GM23338 (cell line): ENCODE data around the gene PSMG2. TPM values are rescaled to one million over a fixed set of nuclear protein-coding genes. Genes with fewer than 3 reads are reported as not detected.

Source experiments
- ATAC-seq: fragments of 200-7000 bp; cut with Tn5 transposase; 3 replicates; pipeline ENCODE4 v1.9.1; 2020
- DNase-seq: peaks from one replicate; pipeline ENCODE4 v3.0.0-alpha.2; 2015; ENCODE audit warnings: low spot score
- H2AFZ ChIP-seq: fragments of 200-600 bp; sonication (generic); 2 replicates; pipeline ENCODE4 v1.8.0; 2016; ENCODE audit warnings: antibody characterized with exemption, mild to moderate bottlenecking, moderate library complexity
- H3F3A ChIP-seq: fragments of 200-600 bp; sonication (generic); replicated peaks from 2 replicates; pipeline ENCODE4 v1.8.0; 2017; ENCODE audit warnings: antibody characterized with exemption, mixed run types, low read depth
- H3K27ac ChIP-seq: fragments of 200-600 bp; sonication (generic); 2 replicates; pipeline ENCODE4 v1.6.1; 2016; ENCODE audit warnings: low read depth
- H3K27me3 ChIP-seq: fragments of 200-600 bp; sonication (generic); 2 replicates; pipeline ENCODE4 v1.8.0; 2016; ENCODE audit warnings: mild to moderate bottlenecking, mixed run types, moderate library complexity; ENCODE audit not compliant: insufficient read depth
- H3K36me3 ChIP-seq: fragments of 200-600 bp; sonication (generic); 2 replicates; pipeline ENCODE4 v1.8.0; 2016; ENCODE audit warnings: mild to moderate bottlenecking; ENCODE audit not compliant: insufficient read depth
- H3K4me1 ChIP-seq: fragments of 200-600 bp; sonication (generic); 2 replicates; pipeline ENCODE4 v1.8.0; 2016; ENCODE audit warnings: mild to moderate bottlenecking, moderate library complexity; ENCODE audit not compliant: insufficient read depth
- H3K4me2 ChIP-seq: fragments of 200-600 bp; sonication (generic); 2 replicates; pipeline ENCODE4 v1.7.1; 2017; ENCODE audit warnings: mixed run types
- H3K4me3 ChIP-seq: fragments of 200-600 bp; sonication (generic); 2 replicates; pipeline ENCODE4 v1.6.1; 2016; ENCODE audit warnings: mixed run types
- H3K79me2 ChIP-seq: fragments of 200-600 bp; sonication (generic); replicated peaks from 2 replicates; pipeline ENCODE4 v1.8.0; 2017; ENCODE audit warnings: mild to moderate bottlenecking; ENCODE audit not compliant: insufficient read depth
- H3K9me2 ChIP-seq: fragments of 200-600 bp; sonication (generic); 2 replicates; pipeline ENCODE4 v1.8.0; 2017; ENCODE audit not compliant: insufficient read depth
- H4K20me1 ChIP-seq: fragments of 200-600 bp; sonication (generic); replicated peaks from 2 replicates; pipeline ENCODE4 v1.8.0; 2017; ENCODE audit warnings: mild to moderate bottlenecking; ENCODE audit not compliant: insufficient read depth
- H3K27ac Mint-ChIP-seq: 2 replicates; pipeline ENCODE4 v1.8.0; 2020; ENCODE audit warnings: inconsistent platforms, mild to moderate bottlenecking, moderate library complexity, mixed read lengths
- H3K27me3 Mint-ChIP-seq: 3 replicates; pipeline ENCODE4 v1.8.0; 2022; ENCODE audit warnings: low read depth, mild to moderate bottlenecking, moderate library complexity, mixed read lengths, inconsistent platforms; ENCODE audit not compliant: insufficient read depth, poor library complexity
- H3K36me3 Mint-ChIP-seq: 3 replicates; pipeline ENCODE4 v1.8.0; 2021; ENCODE audit warnings: low read depth, mild to moderate bottlenecking, inconsistent platforms, moderate library complexity, mixed read lengths
- H3K4me1 Mint-ChIP-seq: 3 replicates; pipeline ENCODE4 v1.8.0; 2020; ENCODE audit warnings: mild to moderate bottlenecking, inconsistent platforms, mixed read lengths
- H3K4me3 Mint-ChIP-seq: 3 replicates; pipeline ENCODE4 v1.8.0; 2021; ENCODE audit warnings: moderate library complexity, mild to moderate bottlenecking, inconsistent platforms, mixed read lengths
- H3K9me3 Mint-ChIP-seq: 3 replicates; pipeline ENCODE4 v1.8.0; 2020; ENCODE audit warnings: moderate library complexity, mild to moderate bottlenecking, inconsistent platforms, mixed read lengths
- CREB1 ChIP-seq: fragments of 250-450 bp; sonication (Bioruptor Pico); IDR thresholded peaks from 2 replicates; pipeline ENCODE4 v1.5.0; 2020; ENCODE audit warnings: low read depth, mild to moderate bottlenecking, moderate library complexity
- EZH2 ChIP-seq: fragments of 200-600 bp; sonication (generic); IDR thresholded peaks from one replicate; pipeline ENCODE4 v1.8.0; 2017; ENCODE audit warnings: antibody characterized with exemption, mild to moderate bottlenecking, low read depth; ENCODE audit not compliant: unreplicated experiment
- EZH2phosphoT487 ChIP-seq: fragments of 200-600 bp; sonication (generic); IDR thresholded peaks from one replicate; pipeline ENCODE4 v1.8.1; 2018; ENCODE audit warnings: antibody characterized with exemption; ENCODE audit not compliant: unreplicated experiment
- JUNB ChIP-seq: IDR thresholded peaks from one replicate; pipeline ENCODE4 v1.6.1; 2016; ENCODE audit warnings: antibody characterized with exemption; ENCODE audit not compliant: unreplicated experiment
- NANOG ChIP-seq: IDR thresholded peaks from 2 replicates; pipeline ENCODE4 v1.6.1; 2016; ENCODE audit warnings: antibody characterized with exemption, borderline replicate concordance
- POLR2AphosphoS5 ChIP-seq: IDR thresholded peaks from 2 replicates; pipeline ENCODE4 v1.6.1; 2016; ENCODE audit warnings: antibody characterized with exemption, low read depth
- ZNF114 ChIP-seq: fragments of 250-450 bp; sonication (Bioruptor Pico); IDR thresholded peaks from 2 replicates; pipeline ENCODE4 v1.5.0; 2020; ENCODE audit warnings: mild to moderate bottlenecking, moderate library complexity
- ZNF331 ChIP-seq: fragments of 250-450 bp; sonication (Bioruptor Pico); IDR thresholded peaks from 2 replicates; pipeline ENCODE4 v1.5.0; 2020; ENCODE audit warnings: low read depth, mild to moderate bottlenecking, moderate library complexity
- polyA plus RNA-seq: library from polyadenylated mRNA; unstranded; fragments of >200 nt; fragmentation: Nextera tagmentation; extraction: Ambion mirVana; gene quantifications from 2 replicates; pipeline ENCODE4 v1.2.1, GENCODE V29; 2016
- total RNA-seq: library from RNA; depleted of rRNA; stranded (reverse); fragments of >200 nt; shearing (Covaris generic); gene quantifications from 2 replicates; pipeline ENCODE4 v1.2.3, GENCODE V29; 2014
- TF ChIP-seq, protein P1 (sequence below), 2 experiments: fragments of 200-600 bp in 1 of 2; sonication (generic) in 1 of 2; conservative IDR thresholded peaks; 2 replicates each; pipeline versions ENCODE4 v1.5.1 to v1.6.1; 2016 to 2017; ENCODE audit warnings: antibody characterized with exemption in 2 of 2, low read depth in 2 of 2, mild to moderate bottlenecking in 2 of 2, moderate library complexity in 1 of 2
- TF ChIP-seq, protein P2 (sequence below): IDR thresholded peaks from 2 replicates; pipeline ENCODE4 v1.6.1; 2016; ENCODE audit warnings: antibody characterized with exemption
- TF ChIP-seq, protein P3 (sequence below): IDR thresholded peaks from one replicate; pipeline ENCODE4 v1.6.1; 2018; ENCODE audit warnings: antibody characterized with exemption; ENCODE audit not compliant: unreplicated experiment

Gene PSMG2
- total and polyA plus RNA-seq, 2 experiments from 2014 or later = 87.8 to 151 TPM

DNA sequence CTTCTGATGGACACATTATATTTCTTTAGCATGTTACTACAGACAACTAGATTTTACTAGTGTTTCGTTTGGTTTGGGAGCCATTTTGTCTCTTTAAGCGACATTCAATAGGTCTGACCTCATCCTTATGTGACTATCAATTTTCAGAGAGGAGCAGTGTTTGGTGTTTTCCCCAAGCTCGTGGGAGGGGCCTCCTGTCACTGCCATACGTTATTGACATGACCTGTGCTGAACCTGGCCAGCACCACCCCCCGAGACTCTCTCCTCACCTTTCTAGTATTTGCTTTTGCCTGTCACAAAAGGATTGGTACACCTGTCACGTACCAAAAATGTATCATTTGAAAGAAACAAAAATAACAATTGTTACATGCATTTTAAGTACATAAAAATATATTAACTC, 69.3 kb downstream of the PSMG2 start:
- TF ChIP-seq JUNB (no peak), NANOG (no peak), POLR2AphosphoS5 (no peak), ZNF331 (CRISPR knock-in tag) (no peak), EZH2 (no peak), ZNF114 (no peak), EZH2phosphoT487 (no peak)
- TF ChIP-seq, protein P1, sequence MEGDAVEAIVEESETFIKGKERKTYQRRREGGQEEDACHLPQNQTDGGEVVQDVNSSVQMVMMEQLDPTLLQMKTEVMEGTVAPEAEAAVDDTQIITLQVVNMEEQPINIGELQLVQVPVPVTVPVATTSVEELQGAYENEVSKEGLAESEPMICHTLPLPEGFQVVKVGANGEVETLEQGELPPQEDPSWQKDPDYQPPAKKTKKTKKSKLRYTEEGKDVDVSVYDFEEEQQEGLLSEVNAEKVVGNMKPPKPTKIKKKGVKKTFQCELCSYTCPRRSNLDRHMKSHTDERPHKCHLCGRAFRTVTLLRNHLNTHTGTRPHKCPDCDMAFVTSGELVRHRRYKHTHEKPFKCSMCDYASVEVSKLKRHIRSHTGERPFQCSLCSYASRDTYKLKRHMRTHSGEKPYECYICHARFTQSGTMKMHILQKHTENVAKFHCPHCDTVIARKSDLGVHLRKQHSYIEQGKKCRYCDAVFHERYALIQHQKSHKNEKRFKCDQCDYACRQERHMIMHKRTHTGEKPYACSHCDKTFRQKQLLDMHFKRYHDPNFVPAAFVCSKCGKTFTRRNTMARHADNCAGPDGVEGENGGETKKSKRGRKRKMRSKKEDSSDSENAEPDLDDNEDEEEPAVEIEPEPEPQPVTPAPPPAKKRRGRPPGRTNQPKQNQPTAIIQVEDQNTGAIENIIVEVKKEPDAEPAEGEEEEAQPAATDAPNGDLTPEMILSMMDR (conservative IDR thresholded peaks at IDR 0.05; ENCODE audit: low read depth in 2 of 2) = no peak
- TF ChIP-seq, protein P2, sequence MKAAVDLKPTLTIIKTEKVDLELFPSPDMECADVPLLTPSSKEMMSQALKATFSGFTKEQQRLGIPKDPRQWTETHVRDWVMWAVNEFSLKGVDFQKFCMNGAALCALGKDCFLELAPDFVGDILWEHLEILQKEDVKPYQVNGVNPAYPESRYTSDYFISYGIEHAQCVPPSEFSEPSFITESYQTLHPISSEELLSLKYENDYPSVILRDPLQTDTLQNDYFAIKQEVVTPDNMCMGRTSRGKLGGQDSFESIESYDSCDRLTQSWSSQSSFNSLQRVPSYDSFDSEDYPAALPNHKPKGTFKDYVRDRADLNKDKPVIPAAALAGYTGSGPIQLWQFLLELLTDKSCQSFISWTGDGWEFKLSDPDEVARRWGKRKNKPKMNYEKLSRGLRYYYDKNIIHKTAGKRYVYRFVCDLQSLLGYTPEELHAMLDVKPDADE = no peak
- no peaks in the 10 kb centered on the region; the same call in 1 of the 2 replicates for H3K4me1 ChIP-seq

DNA sequence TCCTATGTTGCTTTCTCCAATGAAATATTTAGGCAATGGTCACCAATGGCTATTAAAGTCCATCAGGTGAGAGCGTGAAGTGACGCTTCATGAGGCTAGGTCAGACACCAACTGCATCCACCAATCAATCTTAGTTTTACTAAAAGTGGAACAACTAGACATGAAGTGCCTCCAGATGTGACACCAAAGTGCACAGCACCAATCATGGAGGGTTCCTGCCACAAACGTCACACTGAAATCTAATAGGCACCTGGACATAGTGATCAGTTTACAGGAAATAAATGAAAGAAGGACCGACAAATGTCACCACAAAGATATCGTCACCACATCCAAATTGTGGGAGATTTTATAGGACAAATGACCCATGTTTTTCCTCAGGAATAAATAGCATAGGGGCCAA, 70.5 kb downstream of the PSMG2 start:
- H3K27ac ChIP-seq = no peak overlapping the region
- no peak overlapping the region for H3K4me2 ChIP-seq
- Mint-ChIP-seq H3K4me1 (no peaks in the 10 kb centered on the region), H3K36me3 (peaks cover 4% of the 10 kb centered on the region; the same call in 2 of the 3 replicates), H3K9me3 (peaks cover 6% of the 10 kb centered on the region; the same call in 2 of the 3 replicates), H3K4me3 (no peak overlapping the region), H3K27ac (no peak overlapping the region), H3K27me3 (peaks cover 11% of the 10 kb centered on the region)
- H3K79me2 ChIP-seq = no peaks in the 10 kb centered on the region
- no peaks in the 10 kb centered on the region for H4K20me1 ChIP-seq
- DNase-seq (no peak), ATAC-seq (no peak)
- no peaks in the 10 kb centered on the region for H3F3A ChIP-seq
- H3K27me3 ChIP-seq = peaks cover 30% of the 10 kb centered on the region
- H2AFZ ChIP-seq = no peak overlapping the region
- H3K36me3 ChIP-seq = no peaks in the 10 kb centered on the region
- TF ChIP-seq POLR2AphosphoS5 (no peak), CREB1 (CRISPR knock-in tag) (no peak), ZNF331 (CRISPR knock-in tag) (no peak), EZH2phosphoT487 (no peak), NANOG (no peak), JUNB (no peak), ZNF114 (no peak)
- TF ChIP-seq, protein P1 (conservative IDR thresholded peaks at IDR 0.05; ENCODE audit: low read depth in 2 of 2) = no peak
- TF ChIP-seq, protein P3, sequence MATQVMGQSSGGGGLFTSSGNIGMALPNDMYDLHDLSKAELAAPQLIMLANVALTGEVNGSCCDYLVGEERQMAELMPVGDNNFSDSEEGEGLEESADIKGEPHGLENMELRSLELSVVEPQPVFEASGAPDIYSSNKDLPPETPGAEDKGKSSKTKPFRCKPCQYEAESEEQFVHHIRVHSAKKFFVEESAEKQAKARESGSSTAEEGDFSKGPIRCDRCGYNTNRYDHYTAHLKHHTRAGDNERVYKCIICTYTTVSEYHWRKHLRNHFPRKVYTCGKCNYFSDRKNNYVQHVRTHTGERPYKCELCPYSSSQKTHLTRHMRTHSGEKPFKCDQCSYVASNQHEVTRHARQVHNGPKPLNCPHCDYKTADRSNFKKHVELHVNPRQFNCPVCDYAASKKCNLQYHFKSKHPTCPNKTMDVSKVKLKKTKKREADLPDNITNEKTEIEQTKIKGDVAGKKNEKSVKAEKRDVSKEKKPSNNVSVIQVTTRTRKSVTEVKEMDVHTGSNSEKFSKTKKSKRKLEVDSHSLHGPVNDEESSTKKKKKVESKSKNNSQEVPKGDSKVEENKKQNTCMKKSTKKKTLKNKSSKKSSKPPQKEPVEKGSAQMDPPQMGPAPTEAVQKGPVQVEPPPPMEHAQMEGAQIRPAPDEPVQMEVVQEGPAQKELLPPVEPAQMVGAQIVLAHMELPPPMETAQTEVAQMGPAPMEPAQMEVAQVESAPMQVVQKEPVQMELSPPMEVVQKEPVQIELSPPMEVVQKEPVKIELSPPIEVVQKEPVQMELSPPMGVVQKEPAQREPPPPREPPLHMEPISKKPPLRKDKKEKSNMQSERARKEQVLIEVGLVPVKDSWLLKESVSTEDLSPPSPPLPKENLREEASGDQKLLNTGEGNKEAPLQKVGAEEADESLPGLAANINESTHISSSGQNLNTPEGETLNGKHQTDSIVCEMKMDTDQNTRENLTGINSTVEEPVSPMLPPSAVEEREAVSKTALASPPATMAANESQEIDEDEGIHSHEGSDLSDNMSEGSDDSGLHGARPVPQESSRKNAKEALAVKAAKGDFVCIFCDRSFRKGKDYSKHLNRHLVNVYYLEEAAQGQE = no peak
- TF ChIP-seq, protein P2 = no peak
- 0 out of 2 replicates have a peak, but pooled peaks cover 8% of the 10 kb centered on the region for H3K9me2 ChIP-seq
- H3K4me3 ChIP-seq = no peak overlapping the region
- H3K4me1 ChIP-seq = no peaks in the 10 kb centered on the region

More for the DNA sequence above, 69.3 kb downstream of the PSMG2 start:
- H3K27ac Mint-ChIP-seq = no peak overlapping the region
- peaks cover 6% of the 10 kb centered on the region; the same call in 2 of the 3 replicates for H3K9me3 Mint-ChIP-seq
- no peaks in the 10 kb centered on the region for H3K79me2 ChIP-seq
- H3K9me2 ChIP-seq = 0 out of 2 replicates have a peak, but pooled peaks cover 8% of the 10 kb centered on the region
- H3K4me3 ChIP-seq = no peak overlapping the region
- peaks cover 4% of the 10 kb centered on the region for H3K27me3 Mint-ChIP-seq
- DNase-seq = no peak
- peaks cover 3% of the 10 kb centered on the region; the same call in 2 of the 3 replicates for H3K4me1 Mint-ChIP-seq
- no peak for ATAC-seq
- no peaks in the 10 kb centered on the region for H3F3A ChIP-seq
- no peak overlapping the region for H3K27ac ChIP-seq
- no peak overlapping the region for H2AFZ ChIP-seq
- no peak overlapping the region for H3K4me2 ChIP-seq
- no peak overlapping the region for H3K4me3 Mint-ChIP-seq
- H3K27me3 ChIP-seq = peaks cover 17% of the 10 kb centered on the region
- H3K36me3 Mint-ChIP-seq = peaks cover 4% of the 10 kb centered on the region; the same call in 2 of the 3 replicates
- no peaks in the 10 kb centered on the region for H3K36me3 ChIP-seq
- H4K20me1 ChIP-seq = no peaks in the 10 kb centered on the region
